Measurements from ENCODE around the gene ZNF317.
"Not testable (repeated sequence)": the region's sequence is repeated elsewhere in the genome, so short reads cannot be mapped to it uniquely, and the experiment has no call there.

The ZNF317 gene

DNA sequence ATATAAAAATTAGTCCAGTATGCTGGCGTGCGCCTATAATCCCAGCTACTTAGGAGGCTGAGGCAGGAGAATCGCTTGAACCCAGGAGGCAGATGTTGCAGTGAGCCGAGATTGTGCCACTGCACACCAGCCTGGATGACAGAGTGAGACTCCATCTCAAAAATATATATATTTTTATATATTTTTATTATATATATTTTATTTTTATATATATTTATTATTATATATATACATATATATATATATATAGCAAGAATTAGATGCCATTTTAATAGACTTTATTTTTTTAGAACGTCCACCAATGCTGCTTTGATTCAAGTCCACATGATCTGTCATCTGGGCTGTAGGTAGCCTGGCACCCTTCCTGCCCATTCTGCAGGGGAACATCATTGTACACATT, 35.1 kb downstream of the ZNF317 start:
- DNase-seq (ENCODE audit: low read depth): no peak

DNA sequence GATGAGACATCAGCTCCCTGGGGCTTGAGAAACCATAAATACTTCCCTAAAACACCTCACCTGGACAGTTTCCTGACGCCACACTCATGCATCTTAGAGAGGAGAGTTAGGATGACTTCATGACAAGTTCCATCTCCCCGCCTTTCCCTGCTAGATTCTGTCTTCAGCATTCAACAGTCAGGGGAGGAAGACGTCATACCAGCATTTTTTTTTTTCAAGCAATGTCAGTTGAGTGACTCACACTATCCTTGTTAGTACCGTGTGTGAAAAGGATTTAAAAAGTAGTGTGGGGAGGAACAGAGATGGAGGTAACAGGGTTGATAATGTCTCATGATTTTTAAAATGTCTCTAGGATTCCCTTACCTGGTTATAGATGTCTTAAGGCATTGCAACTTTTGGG, 38.7 kb downstream of the ZNF317 start, which contains the start of gene OR7D2:
TSS of gene OR7D2 (plus strand) at position 79 of the 400 bp plus-strand sequence. CDS start 6,803 bp downstream, outside the sequence.
- no peak for DNase-seq (ENCODE audit: low read depth)

DNA sequence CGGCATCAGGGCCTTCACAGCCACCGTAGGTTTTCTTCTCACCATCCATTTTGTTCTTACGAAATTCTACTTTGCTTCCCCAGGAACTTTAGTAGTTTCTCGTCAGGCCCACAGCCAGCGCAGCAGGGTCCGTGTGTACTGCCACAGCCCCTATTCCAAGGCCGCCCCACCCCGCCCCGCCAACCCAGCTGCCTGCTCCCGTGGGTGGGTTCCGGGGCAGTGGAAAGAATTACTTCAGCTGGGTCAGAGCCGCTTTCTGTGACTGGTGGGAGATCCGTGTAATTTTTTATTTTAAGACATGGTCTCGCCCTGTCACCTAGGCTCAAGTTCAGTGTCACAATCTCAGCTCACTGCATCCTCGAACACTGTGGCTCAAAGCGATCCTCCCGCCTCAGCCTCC, 42.8 kb downstream of the ZNF317 start:
- DNase-seq (ENCODE audit: low read depth): no peak

DNA sequence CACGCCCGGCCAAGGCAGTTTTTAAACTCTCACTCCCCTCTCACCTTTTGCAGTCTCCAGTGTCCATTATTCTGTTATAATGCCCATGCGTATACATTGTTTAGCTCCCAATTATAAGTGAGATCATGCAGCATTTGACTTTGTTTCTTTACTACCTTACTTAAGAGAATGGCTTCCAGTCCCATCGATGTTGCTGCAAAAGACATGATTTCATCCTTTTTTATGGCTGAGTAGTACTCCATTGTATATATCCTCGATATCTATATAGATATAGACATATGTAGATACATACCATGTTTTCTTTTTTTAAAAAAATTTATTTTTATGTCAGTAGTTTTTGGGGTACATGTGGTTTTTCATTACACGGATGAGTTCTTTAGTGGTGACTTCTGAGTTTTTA, 47.0 kb downstream of the ZNF317 start:
- no peak for DNase-seq (ENCODE audit: low read depth)

DNA sequence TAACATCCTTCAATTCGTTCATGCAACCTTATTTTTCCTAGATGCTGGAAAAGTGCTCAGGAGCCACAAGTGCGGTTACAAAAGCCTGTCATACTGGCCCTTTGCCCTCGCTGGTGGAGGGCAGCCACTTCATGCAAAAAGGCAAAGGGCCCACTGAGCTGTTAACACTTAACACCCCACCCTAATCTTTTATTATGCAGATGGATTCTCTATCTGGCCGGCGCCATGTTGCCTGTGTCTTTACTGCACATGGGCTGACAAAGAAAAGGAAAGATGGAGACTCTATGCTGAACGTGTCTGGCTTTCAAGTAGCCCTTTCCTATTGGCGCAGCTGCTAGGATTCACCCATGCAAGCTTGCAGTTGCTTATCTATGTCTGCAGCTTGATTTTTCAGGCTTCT, 49.3 kb downstream of the ZNF317 start:
- no peak for DNase-seq (ENCODE audit: low read depth)

DNA sequence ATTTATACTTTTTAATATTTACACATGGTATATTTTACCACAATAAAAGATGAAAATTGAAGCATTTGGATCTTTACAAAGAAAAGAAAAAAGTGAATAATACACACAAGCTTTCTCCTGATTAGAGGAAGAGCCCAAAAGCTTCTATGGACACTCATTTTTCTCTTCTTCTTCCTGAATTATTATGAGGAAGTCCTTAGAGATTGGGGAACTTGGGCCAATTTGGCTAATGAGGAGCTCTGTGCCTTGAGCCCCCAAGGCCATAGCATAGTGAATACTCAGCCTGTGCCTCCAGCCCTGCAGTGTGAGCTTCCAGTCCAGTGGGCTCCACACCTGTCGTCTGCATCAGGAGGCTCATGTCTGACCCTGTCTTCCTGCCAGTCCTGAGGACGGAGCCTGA, 57.8 kb downstream of the ZNF317 start:
- DNase-seq (ENCODE audit: low read depth): not testable (repeated sequence)

DNA sequence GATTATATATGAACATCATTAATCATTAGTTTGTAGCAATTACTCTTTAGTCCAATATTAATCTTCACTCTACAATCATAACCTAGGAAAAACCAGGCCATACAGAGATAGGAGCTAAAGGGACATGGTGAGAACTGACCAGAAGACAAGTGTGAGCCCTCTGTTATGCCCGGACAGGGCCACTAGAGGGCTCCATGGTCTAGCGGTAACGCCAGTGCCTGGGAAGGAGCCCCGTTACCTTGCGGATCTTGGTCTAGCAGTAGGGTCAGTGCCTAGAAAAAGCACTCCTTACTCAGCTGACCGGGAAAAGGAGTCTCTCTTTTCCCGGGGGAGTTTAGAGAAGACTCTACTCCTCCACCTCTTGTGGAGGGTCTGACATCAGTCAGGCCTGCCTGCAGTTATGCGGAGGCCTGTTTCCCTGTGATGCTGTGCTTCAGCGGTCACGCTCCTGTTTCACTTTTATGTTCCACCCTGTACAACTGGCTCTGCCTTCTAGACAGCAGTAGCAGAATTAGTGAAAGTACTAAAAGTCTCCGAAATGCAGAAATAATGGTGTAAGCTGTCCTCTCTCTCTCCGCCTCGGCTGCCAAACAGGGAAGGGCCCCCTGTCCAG, 65.4 kb downstream of the ZNF317 start:
- DNase-seq (ENCODE audit: low read depth): peak; percentile 72
